NOMO-1 treated with dmso at 0.1 percent for 144 hours (cell line): ENCODE results near the gene ANO2.

ENCODE experiments used
- DNase-seq: peaks from one replicate; lab custom pipeline; 2025; ENCODE audit not compliant: unreplicated experiment; lab: John Stamatoyannopoulos, UW

The ANO2 gene

DNA sequence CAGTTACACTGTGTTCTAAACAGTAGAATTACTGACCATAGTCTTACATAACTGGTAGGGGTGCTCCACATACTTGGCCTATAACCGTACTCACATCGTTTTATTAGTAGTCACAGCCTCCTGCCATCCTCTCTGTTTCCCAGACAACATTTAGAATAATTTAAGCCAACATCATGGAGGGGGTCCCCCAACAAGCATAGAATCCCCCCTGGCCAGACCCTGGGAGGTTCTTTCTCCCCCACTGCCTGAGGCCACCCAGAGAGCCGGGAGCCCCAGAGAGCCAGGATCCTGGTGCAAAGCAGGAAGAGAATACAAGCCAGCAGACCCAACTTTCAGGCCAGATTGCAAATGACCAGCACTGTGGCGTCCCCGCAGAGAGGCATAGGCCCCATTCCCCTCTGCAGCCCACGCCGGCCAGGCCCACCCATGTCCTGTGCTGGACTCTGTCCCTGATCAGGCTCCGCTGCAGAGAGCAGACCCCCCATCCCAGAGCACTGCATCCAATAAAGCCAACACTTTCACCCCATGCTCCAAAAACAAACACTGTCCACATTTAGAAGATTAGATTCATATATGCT, 317.9 kb downstream of the ANO2 start:
- no peak for DNase-seq

DNA sequence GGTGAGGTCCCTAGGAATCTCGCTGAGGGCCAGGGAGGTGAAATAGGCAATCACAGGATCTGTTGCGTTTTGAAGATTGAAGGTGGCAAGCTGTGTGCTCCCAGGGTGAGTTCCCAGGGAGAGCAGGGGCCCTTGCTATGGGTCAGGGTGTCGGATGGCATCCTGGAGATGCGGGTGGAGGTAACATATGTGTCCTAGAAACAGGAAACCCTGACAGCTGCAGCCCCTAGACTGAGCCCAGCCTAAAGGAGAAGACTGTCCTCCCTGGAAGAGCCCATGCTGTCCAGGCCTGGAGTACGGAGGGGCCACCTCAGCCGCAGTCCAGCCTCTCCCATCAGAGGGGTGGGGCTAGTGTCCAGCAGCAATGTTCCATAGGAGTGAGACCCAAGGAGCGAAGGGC, 318.9 kb downstream of the ANO2 start:
- DNase-seq = no peak

DNA sequence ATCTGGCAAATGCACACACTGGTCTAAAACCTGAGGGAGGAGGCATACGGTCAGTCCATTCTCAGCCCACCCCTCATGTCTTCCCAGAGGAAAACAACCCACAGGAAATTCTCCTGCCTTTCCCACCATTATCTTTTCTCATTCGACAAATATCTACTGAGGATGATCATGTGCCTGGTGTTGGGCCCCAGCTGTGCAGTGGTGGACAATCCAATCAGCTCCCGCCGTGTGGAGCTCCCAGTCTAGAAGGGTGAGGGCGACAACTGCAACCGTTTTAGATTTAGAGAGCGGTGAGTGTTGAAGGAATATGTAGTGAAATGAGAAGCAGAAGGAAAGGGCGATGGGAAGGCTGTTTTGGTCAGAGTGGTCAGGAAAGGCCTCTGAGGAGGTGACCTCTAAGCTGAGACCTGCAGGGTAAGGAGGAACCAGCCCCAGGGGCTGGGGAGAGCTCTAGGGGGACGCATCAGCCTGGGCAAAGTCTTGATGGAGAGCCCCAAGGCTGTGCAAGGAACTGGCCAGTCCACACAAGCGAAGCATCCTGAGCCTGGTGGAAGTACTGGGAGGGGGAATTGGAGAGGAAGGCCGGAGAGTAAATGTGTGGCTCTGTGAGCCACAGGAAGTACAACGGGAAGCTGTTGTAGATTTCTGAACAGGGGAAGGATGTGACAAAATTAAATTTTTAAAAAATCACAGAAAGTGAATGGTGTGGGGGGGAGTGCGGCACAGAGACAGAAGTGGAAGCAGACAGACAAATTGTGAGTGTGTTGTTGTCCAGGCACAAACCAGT, 320.4 kb downstream of the ANO2 start:
- no peak for DNase-seq

DNA sequence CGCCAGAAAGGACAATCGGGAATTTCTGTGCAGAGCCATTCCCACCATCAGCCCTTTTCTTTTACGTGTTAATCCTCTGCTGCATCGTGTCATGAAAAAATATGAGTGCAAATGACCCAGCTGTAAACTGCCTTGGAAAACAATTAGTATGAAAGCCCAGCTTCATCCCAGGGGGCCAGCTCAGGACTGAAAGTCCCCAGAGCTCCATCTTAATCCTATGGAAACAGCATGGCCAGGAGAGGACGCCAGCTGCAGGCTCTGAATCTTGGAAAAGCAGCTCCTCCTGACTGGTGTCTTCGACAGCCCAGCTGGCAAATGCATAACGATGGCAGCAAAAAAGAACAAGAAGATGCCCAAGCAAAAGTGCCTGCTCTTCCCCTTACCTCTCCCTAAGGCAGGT, 321.6 kb downstream of the ANO2 start:
- DNase-seq = no peak

DNA sequence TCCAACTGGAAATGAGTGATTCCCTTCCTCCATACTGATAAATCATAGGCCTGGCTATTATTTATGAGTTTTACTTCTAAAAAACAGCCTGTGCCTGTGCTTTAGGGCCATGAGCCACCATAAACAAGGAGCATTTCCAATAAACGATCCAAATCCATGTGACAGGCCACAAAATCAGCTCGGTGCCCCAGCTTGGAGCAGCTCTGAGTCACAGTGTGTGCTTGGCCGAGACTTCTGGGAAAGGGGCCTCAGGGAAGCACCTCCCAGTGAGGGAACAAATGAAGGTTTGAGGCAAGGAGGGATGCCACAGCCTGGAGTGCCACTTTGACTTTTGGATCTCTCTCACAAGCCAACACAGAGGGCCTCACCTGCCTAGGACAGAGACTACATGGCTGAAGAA, 322.8 kb downstream of the ANO2 start:
- no peak for DNase-seq

DNA sequence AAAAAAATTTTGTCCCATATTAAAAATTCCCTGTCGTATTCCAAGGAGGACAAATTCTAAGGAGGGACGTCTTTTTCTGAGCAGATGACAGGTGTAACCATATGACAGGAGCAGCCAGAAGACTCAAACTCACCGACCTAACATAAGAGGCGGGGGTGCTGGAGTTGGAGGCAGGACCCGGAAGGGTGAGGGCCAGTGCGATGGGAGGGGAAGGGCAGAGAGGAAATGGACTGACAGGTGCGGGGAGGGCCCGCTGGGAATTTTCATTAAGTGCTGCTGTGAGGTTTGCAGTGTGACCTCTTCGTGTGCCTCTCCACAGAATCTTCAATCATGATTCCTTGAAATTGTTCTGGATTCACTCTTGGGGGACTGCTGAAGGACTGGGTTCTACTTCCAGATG, 323.7 kb downstream of the ANO2 start:
- no peak for DNase-seq

DNA sequence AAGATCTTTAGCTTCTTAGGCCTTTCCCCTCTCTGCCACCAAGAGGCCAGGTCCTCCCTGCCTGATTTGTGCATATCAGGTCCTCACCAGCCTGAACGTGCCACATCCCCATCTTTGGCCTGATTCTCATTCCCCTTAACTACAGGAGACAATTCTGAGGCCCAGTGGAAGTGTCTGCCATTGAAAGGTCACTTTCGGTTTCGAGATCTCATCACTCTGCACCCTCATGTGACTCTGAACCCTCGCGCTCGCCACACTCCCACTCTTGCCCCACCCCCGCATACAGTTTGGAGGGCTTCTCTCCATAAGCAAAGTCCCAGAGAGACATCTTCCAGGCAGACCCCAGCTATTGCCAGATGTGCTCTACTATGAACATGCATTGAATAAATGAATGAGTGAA, 324.2 kb downstream of the ANO2 start:
- DNase-seq = no peak

DNA sequence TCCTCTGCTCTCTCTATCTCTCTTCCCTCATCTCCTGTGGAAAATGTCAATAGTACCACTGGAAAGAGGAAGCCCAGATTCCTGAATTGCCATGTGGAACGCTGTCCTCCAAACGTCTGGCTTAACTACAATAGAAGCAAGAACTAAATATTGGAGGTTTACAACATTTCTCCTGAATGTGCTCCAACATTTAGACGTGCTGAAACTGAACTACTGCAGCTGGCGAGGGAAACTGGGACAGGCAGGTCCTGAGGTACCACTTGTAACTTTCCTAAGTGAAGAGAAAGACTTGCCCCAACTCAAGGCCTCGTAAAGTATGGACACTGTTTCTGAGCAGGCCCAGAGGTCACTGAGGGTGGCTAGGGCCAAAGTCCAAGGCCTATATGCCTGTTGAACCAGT, 325.4 kb downstream of the ANO2 start:
- no peak for DNase-seq

DNA sequence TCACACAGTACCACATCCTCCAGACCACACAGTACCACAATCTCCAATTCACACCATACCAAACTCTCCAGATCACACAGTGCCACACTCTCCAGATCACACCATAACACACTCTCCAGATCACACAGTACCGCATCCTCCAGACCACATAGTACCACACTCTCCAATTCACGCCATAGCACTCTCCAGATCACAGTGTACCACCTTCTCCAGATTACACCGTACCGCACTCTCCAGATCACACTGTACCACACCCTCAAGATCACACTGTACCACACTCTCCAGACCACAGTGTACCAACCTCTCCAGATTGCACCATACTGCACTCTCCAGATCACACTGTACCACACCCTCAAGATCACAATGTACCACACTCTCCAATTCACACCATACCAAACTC, 328.2 kb downstream of the ANO2 start:
- no peak for DNase-seq

DNA sequence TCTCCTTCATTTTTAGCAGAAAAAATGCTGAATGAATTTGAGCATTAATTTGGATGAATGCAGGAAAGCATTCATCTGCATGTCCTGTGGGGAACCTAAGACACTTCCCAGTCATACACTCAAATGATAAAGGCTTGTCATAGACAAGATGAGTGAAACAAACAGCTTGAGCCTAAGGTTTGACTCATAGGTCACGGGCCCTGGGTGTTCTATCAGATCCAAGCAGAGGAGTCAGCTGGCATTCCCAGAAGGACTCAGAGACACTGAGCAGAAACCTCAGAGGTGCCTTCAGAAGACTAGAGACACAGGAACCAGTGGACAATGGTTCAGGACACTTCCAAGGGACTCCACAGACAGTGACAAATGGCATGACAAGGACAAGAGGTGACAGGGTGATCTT, 329.3 kb downstream of the ANO2 start:
- DNase-seq = no peak

DNA sequence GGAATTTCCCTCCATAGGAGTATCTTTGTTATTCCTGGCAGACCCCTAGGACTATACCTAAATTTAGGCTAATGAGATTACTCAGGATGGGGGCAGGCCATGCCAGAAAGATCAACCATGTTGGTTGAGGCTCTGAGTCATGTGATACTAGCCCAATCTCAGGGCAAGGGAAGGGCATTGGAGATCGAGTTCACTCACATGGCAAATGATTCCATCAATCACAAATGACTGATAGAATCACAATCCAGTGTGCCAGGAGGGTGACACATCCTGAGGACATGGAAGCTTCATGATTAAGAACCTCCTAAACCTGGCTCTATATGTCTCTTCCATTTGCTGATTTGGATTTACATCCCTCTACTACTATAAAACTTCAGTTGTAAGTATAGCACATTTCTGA, 330.8 kb downstream of the ANO2 start:
- no peak for DNase-seq

DNA sequence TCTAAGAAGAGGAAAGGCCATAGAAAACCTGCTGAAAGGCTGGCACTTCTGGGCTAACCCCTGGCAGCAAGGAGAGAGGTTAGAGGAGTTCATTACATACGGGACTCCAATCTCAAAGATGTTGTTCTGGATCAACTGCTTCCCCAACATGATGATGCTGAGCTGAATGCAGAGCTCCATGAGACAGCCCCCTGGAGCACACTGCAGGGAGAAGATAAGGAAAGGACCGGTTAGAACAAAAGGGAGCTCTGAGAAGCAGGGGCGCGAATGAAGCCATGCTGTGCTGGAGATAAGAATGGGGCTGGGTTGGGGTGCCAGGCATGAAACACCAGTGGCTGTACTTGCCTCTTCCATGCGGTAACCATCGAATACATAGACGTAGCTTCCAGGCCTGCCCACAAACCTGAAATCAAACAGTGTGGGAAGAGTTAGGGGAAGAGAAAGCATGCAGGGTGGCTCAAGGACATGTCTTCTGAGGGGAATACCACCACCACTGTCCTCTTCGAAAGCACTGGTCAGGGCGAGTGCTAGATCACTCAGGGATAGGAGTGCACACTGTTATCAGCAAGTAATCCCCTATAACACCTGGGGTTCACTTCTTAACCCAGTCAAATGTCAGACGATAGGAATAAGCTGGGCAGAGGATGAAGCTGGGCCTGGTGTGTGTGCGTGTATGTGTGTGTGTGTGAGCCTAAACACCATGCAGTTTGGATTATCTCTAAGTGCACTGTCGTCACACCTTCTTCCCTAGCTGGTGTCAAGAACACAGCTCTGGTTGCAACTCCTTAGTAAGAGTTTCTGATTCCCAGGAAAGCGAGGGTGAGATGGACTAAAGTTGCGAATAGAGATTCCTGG, 332.3 kb downstream of the ANO2 start:
- no peak for DNase-seq

DNA sequence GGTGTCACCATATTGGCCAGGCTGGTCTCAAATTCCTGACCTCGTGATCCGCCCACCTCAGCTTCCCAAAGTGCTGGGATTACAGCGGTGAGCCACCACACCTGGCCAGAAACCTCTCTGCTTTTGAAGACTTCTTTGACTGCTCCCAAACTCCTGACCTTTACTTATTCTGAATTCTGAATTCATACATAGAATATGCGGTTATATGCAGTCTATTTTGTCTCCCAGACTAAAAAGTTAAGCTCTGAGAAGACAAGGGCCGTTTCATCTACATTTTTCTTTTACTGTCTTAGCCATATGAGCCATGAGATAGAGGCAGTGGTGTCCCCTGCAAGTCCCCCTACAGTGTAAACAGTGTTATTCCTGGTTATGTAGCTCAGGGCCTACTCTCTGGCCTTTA, 333.9 kb downstream of the ANO2 start:
- no peak for DNase-seq

DNA sequence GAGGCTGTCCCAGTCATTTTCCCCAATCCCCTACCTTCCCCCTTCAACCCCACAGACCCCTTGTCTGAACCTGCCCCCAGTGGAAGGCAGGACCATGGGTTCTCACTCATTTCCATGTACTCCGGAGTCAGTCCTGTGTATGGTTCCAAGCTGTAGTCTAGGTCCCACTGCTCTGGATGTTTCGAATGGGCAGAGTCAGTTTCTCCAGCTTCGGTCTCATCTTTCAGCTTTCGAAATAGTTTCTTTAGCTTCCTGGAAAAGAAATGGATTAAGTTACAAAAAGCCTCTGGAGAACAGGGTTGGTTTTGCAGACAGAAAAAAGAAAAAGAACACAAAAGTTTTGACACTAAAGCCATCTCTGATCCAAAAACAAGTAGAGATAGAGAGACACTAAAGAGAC, 345.7 kb downstream of the ANO2 start:
- no peak for DNase-seq

DNA sequence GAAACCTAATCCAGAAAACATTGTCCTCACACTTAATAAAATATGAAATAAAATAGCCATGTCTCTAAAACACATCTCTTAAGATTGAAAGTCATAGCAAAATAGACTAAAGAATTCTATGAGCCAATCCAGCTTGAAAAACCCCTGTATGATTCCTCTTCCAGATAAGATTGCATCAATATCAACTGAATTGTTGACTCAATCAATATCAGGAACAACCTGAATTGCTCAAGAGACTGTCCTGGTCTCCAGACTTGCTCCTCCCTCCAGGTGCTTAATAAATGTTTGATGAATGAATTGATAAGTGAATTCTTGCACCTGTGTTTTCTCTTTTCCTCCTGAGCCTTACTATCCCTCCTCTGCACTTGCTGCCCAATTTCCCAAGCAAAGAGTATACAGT, 351.1 kb downstream of the ANO2 start:
- DNase-seq = no peak

DNA sequence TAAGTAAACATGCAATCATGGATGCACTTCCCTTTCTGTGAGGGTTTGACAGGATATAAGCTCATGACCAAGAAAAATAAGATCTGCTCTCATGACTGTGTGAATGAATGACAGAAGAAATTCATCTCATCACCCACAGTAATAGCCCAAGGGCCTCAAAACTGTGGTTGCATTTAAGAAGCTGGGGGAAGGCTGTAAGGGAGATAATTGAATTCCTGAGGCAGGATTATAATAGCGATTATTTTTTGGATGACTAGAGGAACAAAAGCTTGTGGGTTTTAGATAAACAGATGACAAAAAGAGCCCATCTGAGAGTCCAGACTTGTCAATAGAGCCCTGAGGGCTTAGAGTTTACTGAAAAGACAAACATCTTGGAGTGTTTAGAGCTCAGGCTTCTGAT, 352.0 kb downstream of the ANO2 start:
- DNase-seq = no peak

DNA sequence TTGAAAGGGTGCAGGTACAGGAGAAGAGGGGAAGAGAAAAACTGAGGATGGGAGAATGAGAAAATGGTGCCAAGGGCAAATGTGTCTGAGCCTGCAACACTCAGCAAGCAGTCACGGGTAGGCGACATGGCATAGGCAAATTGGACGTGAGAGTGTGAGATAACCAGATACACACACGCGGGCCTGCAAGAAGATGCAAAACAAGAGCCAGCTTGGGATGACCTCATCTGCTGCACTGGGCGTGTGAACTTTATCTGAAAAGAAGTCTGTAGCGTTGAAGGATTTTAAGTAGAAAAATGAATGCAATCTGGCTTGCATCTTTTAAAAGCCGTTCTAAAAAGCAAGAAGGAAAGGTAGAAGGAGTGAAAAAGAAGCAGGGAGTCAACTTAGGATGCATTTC, 352.7 kb downstream of the ANO2 start:
- DNase-seq = no peak

DNA sequence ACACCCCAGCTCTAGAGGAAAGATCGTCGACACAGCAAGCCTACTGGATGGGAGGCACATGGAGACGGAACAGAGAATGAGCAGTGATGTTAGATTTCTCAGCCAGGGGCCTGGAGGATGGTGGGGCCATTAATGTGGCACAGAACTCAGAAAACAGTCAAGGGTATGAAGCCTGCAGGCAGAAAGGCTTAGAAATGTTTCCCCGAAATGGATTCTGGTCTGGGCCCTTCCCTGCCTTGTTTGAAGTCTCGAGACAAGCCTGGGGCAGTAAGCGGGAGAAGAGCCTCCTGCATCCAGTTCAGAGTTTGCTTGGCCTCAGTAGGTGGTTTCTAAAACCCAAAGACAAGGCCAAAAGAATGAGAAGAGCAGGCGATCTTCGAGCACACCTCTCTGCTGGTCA, 354.7 kb downstream of the ANO2 start:
- DNase-seq = no peak

DNA sequence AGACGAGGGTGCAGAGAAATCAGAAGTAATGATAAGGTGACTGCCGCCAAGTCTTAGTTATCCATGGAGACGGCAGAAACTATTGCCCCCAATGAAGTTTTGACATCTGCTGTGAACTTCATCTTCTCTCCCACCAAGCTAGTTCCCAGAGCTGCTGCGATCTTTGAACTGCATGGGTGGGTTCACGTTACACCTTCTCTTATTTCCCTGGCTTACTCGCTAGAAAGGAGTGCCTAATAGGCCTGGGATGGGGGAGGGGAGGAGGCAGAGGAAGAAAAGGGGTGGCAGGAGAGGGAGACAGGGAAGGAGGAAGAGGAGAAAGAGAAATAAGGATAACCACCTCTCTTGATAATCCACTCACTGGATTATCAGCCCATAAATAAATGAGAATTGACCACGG, 356.0 kb downstream of the ANO2 start:
- no peak for DNase-seq

DNA sequence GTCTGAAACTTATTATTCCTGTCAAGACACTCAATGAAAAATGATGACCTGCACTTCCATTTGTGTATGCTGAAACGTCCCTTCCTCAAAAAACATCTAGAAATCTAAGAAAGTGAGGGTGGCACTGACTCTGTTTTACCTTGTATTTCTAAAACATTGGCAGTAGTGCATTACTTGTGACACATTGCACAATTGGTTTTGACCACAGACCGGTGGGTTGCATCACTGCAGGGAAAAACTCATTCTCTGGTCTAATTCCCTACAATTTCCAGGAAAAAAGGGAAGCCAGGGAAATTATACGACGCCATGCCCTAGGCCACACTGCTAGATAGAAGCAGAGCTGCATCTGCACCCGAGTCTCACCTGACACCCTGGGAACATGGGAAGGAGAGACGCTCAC, 356.5 kb downstream of the ANO2 start:
- no peak for DNase-seq

DNA sequence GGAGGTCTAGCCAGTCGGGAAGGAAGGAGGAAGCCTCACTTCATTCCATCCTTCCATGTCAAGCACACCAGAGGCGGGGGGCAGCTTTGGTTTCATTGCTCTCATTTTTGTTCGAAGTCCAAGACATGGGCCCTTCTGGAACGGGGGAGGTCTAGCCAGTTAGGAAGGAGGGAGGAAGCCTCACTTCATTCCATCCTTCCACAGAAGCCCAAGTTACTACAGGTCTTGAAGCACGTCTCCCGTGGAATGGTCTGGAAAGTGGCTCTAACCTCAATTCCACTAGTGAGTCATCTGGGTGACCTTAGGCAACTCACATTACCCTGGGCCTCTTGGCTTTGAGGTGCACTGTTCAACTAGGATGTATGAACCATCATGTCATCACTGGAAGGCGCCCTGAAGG, 356.9 kb downstream of the ANO2 start:
- DNase-seq = no peak

DNA sequence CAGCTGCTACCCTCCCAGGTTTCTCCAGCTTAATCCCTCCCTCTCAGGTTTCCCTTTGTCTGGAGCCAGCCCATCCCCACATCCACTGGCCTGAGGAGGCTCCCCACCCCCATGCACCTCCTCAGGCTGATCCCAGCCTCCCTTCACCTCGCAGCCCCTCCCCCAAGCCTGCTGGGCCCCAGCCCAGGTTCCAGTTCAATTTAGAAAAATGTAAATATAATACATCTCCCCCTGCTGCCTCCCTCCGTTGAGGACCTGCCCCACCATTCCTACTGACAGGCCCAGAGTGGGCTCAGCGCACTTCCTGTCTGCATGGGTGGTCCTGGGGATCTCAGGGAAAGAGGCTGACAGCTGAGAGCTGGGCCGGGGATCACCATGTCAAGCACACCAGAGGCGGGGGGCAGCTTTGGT, 357.3 kb downstream of the ANO2 start:
- no peak for DNase-seq
